SK-N-SH treated with all-trans-retinoic acid at 6 μM for 48 hours (cell line): ENCODE data around the gene DHX38.

ENCODE experiments used
- ATAC-seq: fragments of 200-7000 bp; cut with Tn5 transposase; 3 replicates; pipeline ENCODE4 v1.9.1; 2020; ENCODE audit warnings: mild to moderate bottlenecking, moderate library complexity
- ARNTL ChIP-seq: fragments of 450-650 bp; formaldehyde crosslinking; IDR thresholded peaks from 2 replicates; pipeline ENCODE4 v1.5.0; 2020; ENCODE audit warnings: low read depth, mild to moderate bottlenecking, moderate library complexity, borderline replicate concordance
- BACH2 ChIP-seq: fragments of 250-450 bp; sonication (Bioruptor Pico); IDR thresholded peaks from 2 replicates; pipeline ENCODE4 v1.9.0; 2021; ENCODE audit warnings: mild to moderate bottlenecking, borderline replicate concordance
- CREB5 ChIP-seq: fragments of 250-450 bp; sonication (Bioruptor Pico); IDR thresholded peaks from 2 replicates; pipeline ENCODE4 v1.5.1; 2020; ENCODE audit warnings: low read depth, mild to moderate bottlenecking, moderate library complexity
- CSDC2 ChIP-seq: fragments of 250-450 bp; sonication (Bioruptor Pico); IDR thresholded peaks from 2 replicates; pipeline ENCODE4 v1.5.0; 2020; ENCODE audit warnings: mild to moderate bottlenecking, moderate library complexity
- CSRNP3 ChIP-seq: fragments of 250-450 bp; sonication (Bioruptor Pico); IDR thresholded peaks from 2 replicates; pipeline ENCODE4 v1.5.1; 2021; ENCODE audit warnings: mild to moderate bottlenecking, moderate library complexity
- ESRRG ChIP-seq: fragments of 250-450 bp; sonication (Bioruptor Pico); IDR thresholded peaks from 2 replicates; pipeline ENCODE4 v1.6.1; 2021; ENCODE audit warnings: mild to moderate bottlenecking
- GLIS3 ChIP-seq: fragments of 250-450 bp; sonication (Bioruptor Pico); IDR thresholded peaks from 2 replicates; pipeline ENCODE4 v1.5.0; 2020; ENCODE audit warnings: mild to moderate bottlenecking, moderate library complexity
- ISL1 ChIP-seq: fragments of 250-450 bp; sonication (Bioruptor Pico); IDR thresholded peaks from 2 replicates; pipeline ENCODE4 v2.1.2; 2022; ENCODE audit warnings: mild to moderate bottlenecking, moderate library complexity
- OSR1 ChIP-seq: fragments of 250-450 bp; sonication (Bioruptor Pico); IDR thresholded peaks from 2 replicates; pipeline ENCODE4 v1.8.0; 2022; ENCODE audit warnings: moderate library complexity, mild to moderate bottlenecking, inconsistent platforms
- PATZ1 ChIP-seq: fragments of 250-450 bp; sonication (Bioruptor Pico); IDR thresholded peaks from 2 replicates; pipeline ENCODE4 v1.8.0; 2020; ENCODE audit warnings: mild to moderate bottlenecking, moderate library complexity, borderline replicate concordance
- POU6F1 ChIP-seq: fragments of 250-450 bp; sonication (Bioruptor Pico); IDR thresholded peaks from 2 replicates; pipeline ENCODE4 v1.8.0; 2021; ENCODE audit warnings: low read depth, mild to moderate bottlenecking, moderate library complexity, borderline replicate concordance
- PPARA ChIP-seq: fragments of 250-450 bp; sonication (Bioruptor Pico); IDR thresholded peaks from 2 replicates; pipeline ENCODE4 v1.5.0; 2020; ENCODE audit warnings: mild to moderate bottlenecking, borderline replicate concordance
- RARB ChIP-seq: fragments of 250-450 bp; sonication (Bioruptor Pico); IDR thresholded peaks from 2 replicates; pipeline ENCODE4 v1.8.0; 2021; ENCODE audit warnings: mild to moderate bottlenecking, moderate library complexity
- SNAI2 ChIP-seq: fragments of 250-450 bp; sonication (Bioruptor Pico); IDR thresholded peaks from 2 replicates; pipeline ENCODE4 v1.5.0; 2020; ENCODE audit warnings: mild to moderate bottlenecking, moderate library complexity
- TCF4 ChIP-seq: fragments of 250-450 bp; sonication (Bioruptor Pico); IDR thresholded peaks from 2 replicates; pipeline ENCODE4 v1.8.0; 2021; ENCODE audit warnings: mild to moderate bottlenecking, moderate library complexity, borderline replicate concordance
- TOX ChIP-seq: fragments of 250-450 bp; sonication (Bioruptor Pico); IDR thresholded peaks from 2 replicates; pipeline ENCODE4 v1.8.0; 2021; ENCODE audit warnings: mild to moderate bottlenecking, moderate library complexity, borderline replicate concordance
- TSHZ2 ChIP-seq: fragments of 250-450 bp; sonication (Bioruptor Pico); IDR thresholded peaks from 2 replicates; pipeline ENCODE4 v1.5.0; 2020; ENCODE audit warnings: mild to moderate bottlenecking, moderate library complexity
- ZC3H10 ChIP-seq: fragments of 250-450 bp; sonication (Bioruptor Pico); IDR thresholded peaks from 2 replicates; pipeline ENCODE4 v1.5.1; 2021; ENCODE audit warnings: mild to moderate bottlenecking, moderate library complexity
- ZFP3 ChIP-seq: fragments of 250-450 bp; sonication (Bioruptor Pico); IDR thresholded peaks from 2 replicates; pipeline ENCODE4 v1.5.0; 2020; ENCODE audit warnings: mild to moderate bottlenecking, moderate library complexity
- ZNF565 ChIP-seq: fragments of 450-650 bp; formaldehyde crosslinking; conservative IDR thresholded peaks from 2 replicates; pipeline ENCODE4 v1.5.0; 2020; ENCODE audit warnings: low read depth, mild to moderate bottlenecking, moderate library complexity
- ZNF70 ChIP-seq: fragments of 450-650 bp; formaldehyde crosslinking; IDR thresholded peaks from 2 replicates; pipeline ENCODE4 v1.5.0; 2020; ENCODE audit warnings: mild to moderate bottlenecking, moderate library complexity
- ZNF8 ChIP-seq: fragments of 450-650 bp; formaldehyde crosslinking; IDR thresholded peaks from 2 replicates; pipeline ENCODE4 v1.5.0; 2020; ENCODE audit warnings: mild to moderate bottlenecking, moderate library complexity

Gene DHX38

GRCh38 chr16:72113616-72113945, 19.9 kb downstream of the DHX38 start:
- no peak for ATAC-seq
- TF ChIP-seq CREB5 (CRISPR knock-in tag) (no peak), TCF4 (no peak), SNAI2 (CRISPR knock-in tag) (no peak), BACH2 (CRISPR knock-in tag) (no peak), OSR1 (no peak), ISL1 (CRISPR knock-in tag) (no peak), ZNF70 (CRISPR knock-in tag) (no peak)

- no peak for ATAC-seq
- TF ChIP-seq PATZ1 (no peak), TOX (CRISPR knock-in tag) (no peak), BACH2 (CRISPR knock-in tag) (no peak), ZC3H10 (CRISPR knock-in tag) (no peak), RARB (CRISPR knock-in tag) (no peak), ESRRG (no peak), ZNF8 (no peak), CREB5 (CRISPR knock-in tag) (no peak), ZNF70 (CRISPR knock-in tag) (no peak), GLIS3 (CRISPR knock-in tag) (no peak), SNAI2 (CRISPR knock-in tag) (no peak), ZFP3 (CRISPR knock-in tag) (no peak), TCF4 (no peak), ZNF565 (no peak), POU6F1 (CRISPR knock-in tag) (no peak), TSHZ2 (no peak), ARNTL (no peak), OSR1 (no peak), PPARA (CRISPR knock-in tag) (no peak)
Measured at GRCh38 chr16:72120026-72120425, 26.4 kb downstream of the DHX38 start.

GRCh38 chr16:72122308-72122707, 28.7 kb downstream of the DHX38 start:
- ATAC-seq = no peak
- no peak for TF ChIP-seq ZNF8
- TF ChIP-seq ZNF565 = no peak
- TF ChIP-seq CREB5 (CRISPR knock-in tag) = no peak
- TF ChIP-seq GLIS3 (CRISPR knock-in tag) = no peak
- no peak for TF ChIP-seq SNAI2 (CRISPR knock-in tag)
- no peak for TF ChIP-seq PATZ1
- TF ChIP-seq ISL1 (CRISPR knock-in tag) = no peak
- TF ChIP-seq OSR1 = no peak
- no peak for TF ChIP-seq RARB (CRISPR knock-in tag)
- no peak for TF ChIP-seq CSRNP3
- TF ChIP-seq PPARA (CRISPR knock-in tag) = no peak
- no peak for TF ChIP-seq TCF4
- no peak for TF ChIP-seq CSDC2
- TF ChIP-seq POU6F1 (CRISPR knock-in tag) = no peak
- no peak for TF ChIP-seq BACH2 (CRISPR knock-in tag)
- TF ChIP-seq ZNF70 (CRISPR knock-in tag) = no peak
